ENCODE data around the gene VIM. TPM values are rescaled to one million over a fixed set of nuclear protein-coding genes. Genes with fewer than 3 reads are reported as not detected.

Gene VIM
- polyA plus RNA-seq, 1 donor = 706 TPM

- Histone ChIP-seq H3K4me1 (ENCODE audit: control insufficient read depth, insufficient read depth, low read length) (no peaks in the 10 kb centered on the region), H3K27ac (ENCODE audit: low read length) (no peak overlapping the region)
Observed at GRCh38 chr10:17208476-17208875, 19.6 kb upstream of the VIM start.

GRCh38 chr10:17209302-17209701 lies 18.7 kb upstream of the VIM start:
- Histone ChIP-seq H3K4me1 (ENCODE audit: control insufficient read depth, insufficient read depth, low read length) (no peaks in the 10 kb centered on the region), H3K9me3 (ENCODE audit: control insufficient read depth, low read depth, low read length) (no peaks in the 10 kb centered on the region), H3K4me3 (ENCODE audit: low read length) (no peak overlapping the region), H3K27ac (ENCODE audit: low read length) (no peak overlapping the region), H3K36me3 (ENCODE audit: control insufficient read depth, insufficient read depth, low read length) (no peaks in the 10 kb centered on the region), H3K27me3 (ENCODE audit: control insufficient read depth, insufficient read depth, low read length) (no peaks in the 10 kb centered on the region)
- DNase-seq = no peak
- WGBS (ENCODE audit: insufficient coverage, low lambda C conversion rate) = 40% methylated on average over 1 of the region's 1 CpG

More at GRCh38 chr10:17208476-17208875, 19.6 kb upstream of the VIM start:
- no peaks in the 10 kb centered on the region for H3K27me3 ChIP-seq (ENCODE audit: control insufficient read depth, insufficient read depth, low read length)
- H3K4me3 ChIP-seq (ENCODE audit: low read length) = no peak overlapping the region
- DNase-seq = no peak
- no peaks in the 10 kb centered on the region for H3K36me3 ChIP-seq (ENCODE audit: control insufficient read depth, insufficient read depth, low read length)
- no peaks in the 10 kb centered on the region for H3K9me3 ChIP-seq (ENCODE audit: control insufficient read depth, low read depth, low read length)

GRCh38 chr10:17209881-17210280 lies 18.2 kb upstream of the VIM start:
- Histone ChIP-seq H3K4me3 (ENCODE audit: low read length) (no peak overlapping the region), H3K36me3 (ENCODE audit: control insufficient read depth, insufficient read depth, low read length) (no peaks in the 10 kb centered on the region), H3K27me3 (ENCODE audit: control insufficient read depth, insufficient read depth, low read length) (no peaks in the 10 kb centered on the region), H3K4me1 (ENCODE audit: control insufficient read depth, insufficient read depth, low read length) (no peaks in the 10 kb centered on the region), H3K27ac (ENCODE audit: low read length) (no peak overlapping the region), H3K9me3 (ENCODE audit: control insufficient read depth, low read depth, low read length) (no peaks in the 10 kb centered on the region)
- no peak for DNase-seq
- WGBS (ENCODE audit: insufficient coverage, low lambda C conversion rate) = 100% methylated on average over 2 of the region's 2 CpGs

GRCh38 chr10:17210361-17210760 lies 17.7 kb upstream of the VIM start:
- Histone ChIP-seq H3K9me3 (ENCODE audit: control insufficient read depth, low read depth, low read length) (no peaks in the 10 kb centered on the region), H3K36me3 (ENCODE audit: control insufficient read depth, insufficient read depth, low read length) (no peaks in the 10 kb centered on the region), H3K27me3 (ENCODE audit: control insufficient read depth, insufficient read depth, low read length) (no peaks in the 10 kb centered on the region), H3K4me3 (ENCODE audit: low read length) (no peak overlapping the region), H3K27ac (ENCODE audit: low read length) (no peak overlapping the region), H3K4me1 (ENCODE audit: control insufficient read depth, insufficient read depth, low read length) (no peaks in the 10 kb centered on the region)
- 75% methylated on average over 1 of the region's 3 CpGs for WGBS (ENCODE audit: insufficient coverage, low lambda C conversion rate)
- DNase-seq = no peak

GRCh38 chr10:17212802-17213221 lies 15.2 kb upstream of the VIM start:
- Histone ChIP-seq H3K27me3 (ENCODE audit: control insufficient read depth, insufficient read depth, low read length) (no peaks in the 10 kb centered on the region), H3K36me3 (ENCODE audit: control insufficient read depth, insufficient read depth, low read length) (no peaks in the 10 kb centered on the region), H3K4me3 (ENCODE audit: low read length) (no peak overlapping the region), H3K27ac (ENCODE audit: low read length) (no peak overlapping the region), H3K9me3 (ENCODE audit: control insufficient read depth, low read depth, low read length) (no peaks in the 10 kb centered on the region), H3K4me1 (ENCODE audit: control insufficient read depth, insufficient read depth, low read length) (no peaks in the 10 kb centered on the region)
- DNase-seq = peak in 1 of 2 donors; percentile 18

- Histone ChIP-seq H3K27me3 (ENCODE audit: control insufficient read depth, insufficient read depth, low read length) (no peaks in the 10 kb centered on the region), H3K4me1 (ENCODE audit: control insufficient read depth, insufficient read depth, low read length) (no peaks in the 10 kb centered on the region), H3K36me3 (ENCODE audit: control insufficient read depth, insufficient read depth, low read length) (no peaks in the 10 kb centered on the region), H3K27ac (ENCODE audit: low read length) (no peak overlapping the region), H3K4me3 (ENCODE audit: low read length) (no peak overlapping the region), H3K9me3 (ENCODE audit: control insufficient read depth, low read depth, low read length) (no peaks in the 10 kb centered on the region)
- no peak for DNase-seq
- 88% methylated on average over 1 of the region's 2 CpGs for WGBS (ENCODE audit: insufficient coverage, low lambda C conversion rate)
Observed at GRCh38 chr10:17213646-17214349, 14.2 kb upstream of the VIM start.

GRCh38 chr10:17214526-17214925 lies 13.5 kb upstream of the VIM start:
- Histone ChIP-seq H3K27me3 (ENCODE audit: control insufficient read depth, insufficient read depth, low read length) (no peaks in the 10 kb centered on the region), H3K4me3 (ENCODE audit: low read length) (no peak overlapping the region), H3K36me3 (ENCODE audit: control insufficient read depth, insufficient read depth, low read length) (no peaks in the 10 kb centered on the region), H3K27ac (ENCODE audit: low read length) (no peak overlapping the region), H3K4me1 (ENCODE audit: control insufficient read depth, insufficient read depth, low read length) (no peaks in the 10 kb centered on the region), H3K9me3 (ENCODE audit: control insufficient read depth, low read depth, low read length) (no peaks in the 10 kb centered on the region)
- WGBS (ENCODE audit: insufficient coverage, low lambda C conversion rate) = no CpG with 5 or more reads among the region's 2 CpGs
- no peak for DNase-seq

- 87% methylated on average over 4 of the region's 9 CpGs for WGBS (ENCODE audit: insufficient coverage, low lambda C conversion rate)
- no peaks in the 10 kb centered on the region for H3K9me3 ChIP-seq (ENCODE audit: control insufficient read depth, low read depth, low read length)
- H3K27me3 ChIP-seq (ENCODE audit: control insufficient read depth, insufficient read depth, low read length) = no peaks in the 10 kb centered on the region
- H3K4me3 ChIP-seq (ENCODE audit: low read length) = no peak overlapping the region
- no peaks in the 10 kb centered on the region for H3K4me1 ChIP-seq (ENCODE audit: control insufficient read depth, insufficient read depth, low read length)
- no peak overlapping the region for H3K27ac ChIP-seq (ENCODE audit: low read length)
- no peaks in the 10 kb centered on the region for H3K36me3 ChIP-seq (ENCODE audit: control insufficient read depth, insufficient read depth, low read length)
- DNase-seq = no peak
Observed at GRCh38 chr10:17214971-17215781, 12.9 kb upstream of the VIM start.

GRCh38 chr10:17215782-17216122 lies 12.3 kb upstream of the VIM start:
- Histone ChIP-seq H3K4me1 (ENCODE audit: control insufficient read depth, insufficient read depth, low read length) (no peaks in the 10 kb centered on the region), H3K27me3 (ENCODE audit: control insufficient read depth, insufficient read depth, low read length) (no peaks in the 10 kb centered on the region), H3K27ac (ENCODE audit: low read length) (no peak overlapping the region), H3K4me3 (ENCODE audit: low read length) (no peak overlapping the region), H3K36me3 (ENCODE audit: control insufficient read depth, insufficient read depth, low read length) (no peaks in the 10 kb centered on the region), H3K9me3 (ENCODE audit: control insufficient read depth, low read depth, low read length) (no peaks in the 10 kb centered on the region)
- DNase-seq = no peak
- WGBS (ENCODE audit: insufficient coverage, low lambda C conversion rate) = 100% methylated on average over 1 of the region's 2 CpGs

- Histone ChIP-seq H3K4me1 (ENCODE audit: control insufficient read depth, insufficient read depth, low read length) (no peaks in the 10 kb centered on the region), H3K27me3 (ENCODE audit: control insufficient read depth, insufficient read depth, low read length) (no peaks in the 10 kb centered on the region), H3K4me3 (ENCODE audit: low read length) (no peak overlapping the region), H3K36me3 (ENCODE audit: control insufficient read depth, insufficient read depth, low read length) (no peaks in the 10 kb centered on the region), H3K27ac (ENCODE audit: low read length) (peak overlapping the region; percentile 35), H3K9me3 (ENCODE audit: control insufficient read depth, low read depth, low read length) (no peaks in the 10 kb centered on the region)
- peak; percentile 35 to 57 for DNase-seq
- WGBS (ENCODE audit: insufficient coverage, low lambda C conversion rate) = no CpG with 5 or more reads among the region's 5 CpGs
Observed at GRCh38 chr10:17216217-17216900, 11.7 kb upstream of the VIM start.
